Neural cell (in vitro differentiated cells): ENCODE results near the gene CDH1.

Source experiments
- EP300 ChIP-seq: fragments of 450-650 bp; conservative IDR thresholded peaks from 2 replicates; pipeline ENCODE4 v1.6.1; 2014; ENCODE audit warnings: antibody characterized with exemption, mild to moderate bottlenecking, moderate library complexity; ENCODE audit not compliant: poor library complexity, severe bottlenecking
- EZH2 ChIP-seq: fragments of 200-600, 300-800 bp; shearing (Covaris generic), sonication (generic); IDR thresholded peaks from 2 replicates; pipeline ENCODE4 v1.6.1; 2014; ENCODE audit warnings: antibody characterized with exemption, low read length, borderline replicate concordance, mild to moderate bottlenecking; ENCODE audit not compliant: insufficient read depth, poor library complexity, severe bottlenecking
- MXI1 ChIP-seq: fragments of 450-650 bp; conservative IDR thresholded peaks from 2 replicates; pipeline ENCODE4 v1.6.1; 2014; ENCODE audit warnings: antibody characterized with exemption, mild to moderate bottlenecking; ENCODE audit not compliant: poor library complexity, severe bottlenecking
- POLR2AphosphoS5 ChIP-seq: IDR thresholded peaks from 2 replicates; pipeline ENCODE4 v1.6.1; 2012
- TAF1 ChIP-seq: IDR thresholded peaks from 2 replicates; pipeline ENCODE4 v1.6.1; 2012; ENCODE audit warnings: low read depth
- TF ChIP-seq, protein P1 (sequence below): fragments of 450-650 bp; IDR thresholded peaks from 2 replicates; pipeline ENCODE4 v1.5.1; 2014; ENCODE audit warnings: antibody characterized with exemption, mild to moderate bottlenecking, moderate library complexity; ENCODE audit not compliant: poor library complexity, severe bottlenecking

DNA sequence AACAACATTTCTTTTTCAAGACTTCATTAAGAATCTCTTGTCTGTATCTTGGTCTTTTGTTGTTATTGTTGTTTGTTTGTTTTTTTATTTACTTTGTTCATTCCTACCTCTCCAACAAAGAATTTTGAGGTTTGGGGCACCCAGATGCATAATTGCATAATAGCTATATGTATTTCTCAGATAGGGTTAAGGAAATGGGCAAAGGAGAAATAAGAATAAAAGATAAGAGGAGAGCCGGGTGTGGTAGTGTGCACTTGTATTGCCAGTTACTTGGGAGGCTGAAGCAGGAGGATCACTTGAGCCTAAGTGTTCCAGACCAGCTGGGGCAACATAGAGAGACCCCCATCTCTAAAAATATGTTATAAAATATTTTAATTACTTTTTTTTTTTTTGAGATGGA, 30.5 kb downstream of the CDH1 start:
- TF ChIP-seq, protein P1, sequence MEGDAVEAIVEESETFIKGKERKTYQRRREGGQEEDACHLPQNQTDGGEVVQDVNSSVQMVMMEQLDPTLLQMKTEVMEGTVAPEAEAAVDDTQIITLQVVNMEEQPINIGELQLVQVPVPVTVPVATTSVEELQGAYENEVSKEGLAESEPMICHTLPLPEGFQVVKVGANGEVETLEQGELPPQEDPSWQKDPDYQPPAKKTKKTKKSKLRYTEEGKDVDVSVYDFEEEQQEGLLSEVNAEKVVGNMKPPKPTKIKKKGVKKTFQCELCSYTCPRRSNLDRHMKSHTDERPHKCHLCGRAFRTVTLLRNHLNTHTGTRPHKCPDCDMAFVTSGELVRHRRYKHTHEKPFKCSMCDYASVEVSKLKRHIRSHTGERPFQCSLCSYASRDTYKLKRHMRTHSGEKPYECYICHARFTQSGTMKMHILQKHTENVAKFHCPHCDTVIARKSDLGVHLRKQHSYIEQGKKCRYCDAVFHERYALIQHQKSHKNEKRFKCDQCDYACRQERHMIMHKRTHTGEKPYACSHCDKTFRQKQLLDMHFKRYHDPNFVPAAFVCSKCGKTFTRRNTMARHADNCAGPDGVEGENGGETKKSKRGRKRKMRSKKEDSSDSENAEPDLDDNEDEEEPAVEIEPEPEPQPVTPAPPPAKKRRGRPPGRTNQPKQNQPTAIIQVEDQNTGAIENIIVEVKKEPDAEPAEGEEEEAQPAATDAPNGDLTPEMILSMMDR = no peak
- TF ChIP-seq TAF1 (no peak), POLR2AphosphoS5 (no peak), EZH2 (no peak), MXI1 (no peak), EP300 (no peak)
